Activated CD8-positive, alpha-beta memory T cell treated with anti-CD3 and anti-CD28 coated beads for 1 hour (primary cell): ENCODE results near the gene TFPI2.

ENCODE experiments used
- DNase-seq, 2 donors: peaks; one replicate each; pipeline ENCODE4 v3.0.0-alpha.2; 2020; ENCODE audit warnings: low read depth in 1 of 2; ENCODE audit errors: extremely low read depth in 1 of 2

TFPI2 gene

DNA sequence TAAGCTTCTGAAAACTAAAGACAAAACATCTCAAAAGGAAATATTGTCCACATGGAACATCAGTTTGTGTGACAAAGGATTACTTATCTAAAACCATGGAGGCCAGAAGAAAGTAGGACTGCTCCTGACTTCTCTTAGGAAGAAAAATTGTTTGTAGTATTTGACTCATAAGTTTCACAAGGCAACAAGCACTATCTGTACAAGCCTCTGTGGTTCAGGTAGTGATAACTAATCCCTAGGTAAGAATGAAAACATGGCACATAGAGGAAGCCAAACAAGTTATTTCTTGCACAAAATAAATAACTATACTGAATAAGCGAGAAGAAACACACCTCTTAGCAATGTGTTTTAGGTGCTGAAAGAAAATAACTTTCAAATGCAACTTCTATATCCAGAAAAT is 30.3 kb downstream of the TFPI2 start:
- DNase-seq = no peak

DNA sequence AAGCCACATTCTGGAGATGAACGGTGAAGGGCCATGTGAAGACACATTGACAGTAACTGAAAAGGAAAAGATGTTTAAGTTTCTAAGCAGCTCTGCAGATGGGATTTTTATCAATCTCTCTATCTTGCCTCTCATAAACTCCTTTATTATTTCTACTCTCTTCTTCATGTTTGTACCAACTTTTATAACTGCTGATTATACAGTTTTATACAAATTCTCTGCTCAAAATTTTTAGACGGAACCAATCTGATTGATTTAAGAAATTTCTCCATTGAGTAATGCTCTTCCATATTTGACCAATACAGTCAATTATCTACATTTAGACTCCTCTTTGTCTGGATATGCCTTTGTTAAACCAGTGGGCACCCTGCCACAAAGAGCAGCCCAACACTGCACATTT is 31.7 kb downstream of the TFPI2 start:
- DNase-seq = no peak

DNA sequence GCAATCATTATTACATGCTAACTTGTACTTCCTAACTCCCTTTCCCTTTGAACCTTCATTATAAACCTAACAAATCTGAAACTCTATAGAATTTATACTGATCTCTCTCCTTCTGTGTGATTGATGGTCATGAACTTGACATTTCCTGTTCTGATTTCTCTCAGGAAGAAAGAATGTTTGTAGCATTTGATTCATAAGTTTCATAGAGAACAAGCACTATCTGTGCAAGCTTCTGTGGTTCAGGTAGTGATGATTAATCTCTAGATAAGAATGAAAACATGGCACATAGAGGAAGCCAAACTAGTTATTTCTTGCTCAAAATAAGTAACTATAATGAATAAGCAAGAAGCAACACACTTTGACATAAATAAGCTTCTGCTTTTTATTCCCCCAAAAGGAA is 34.2 kb downstream of the TFPI2 start:
- no peak for DNase-seq

DNA sequence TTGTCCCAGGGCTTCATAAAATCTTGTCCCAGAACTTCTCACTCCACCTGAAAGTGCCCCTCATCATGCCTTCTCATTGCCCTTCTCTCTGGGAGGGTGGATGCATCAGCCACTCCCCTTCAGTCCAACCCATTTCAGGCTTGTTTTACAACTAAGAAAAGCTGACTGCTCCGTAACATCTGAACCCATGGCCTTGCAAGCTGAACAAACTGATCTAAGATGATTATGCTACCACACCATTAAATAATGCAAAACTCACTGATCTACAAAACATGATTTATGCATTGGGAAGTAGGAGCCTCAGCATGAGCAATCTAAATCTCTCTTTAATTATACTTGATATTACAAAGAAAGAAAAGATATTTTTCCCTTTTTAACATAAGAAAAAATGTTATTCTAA is 34.8 kb downstream of the TFPI2 start:
- no peak for DNase-seq

DNA sequence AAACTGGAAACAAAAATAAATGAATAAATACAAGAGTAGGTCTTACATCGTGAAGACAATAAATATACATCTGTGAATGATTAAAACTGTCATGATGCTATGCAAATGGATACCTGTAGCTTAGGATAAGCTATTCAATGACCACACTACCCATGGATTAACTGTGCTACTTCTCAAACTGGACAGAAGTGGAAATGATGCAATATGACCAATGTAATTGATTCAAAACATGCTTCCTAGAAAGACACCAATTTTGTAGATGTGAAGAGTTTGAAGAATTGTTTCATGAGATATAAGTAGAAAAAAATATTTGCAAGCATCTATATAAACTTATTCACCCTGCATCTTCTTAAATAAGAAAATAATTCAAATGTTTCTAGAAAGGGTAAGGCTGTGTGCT is 36.1 kb downstream of the TFPI2 start:
- DNase-seq = no peak

DNA sequence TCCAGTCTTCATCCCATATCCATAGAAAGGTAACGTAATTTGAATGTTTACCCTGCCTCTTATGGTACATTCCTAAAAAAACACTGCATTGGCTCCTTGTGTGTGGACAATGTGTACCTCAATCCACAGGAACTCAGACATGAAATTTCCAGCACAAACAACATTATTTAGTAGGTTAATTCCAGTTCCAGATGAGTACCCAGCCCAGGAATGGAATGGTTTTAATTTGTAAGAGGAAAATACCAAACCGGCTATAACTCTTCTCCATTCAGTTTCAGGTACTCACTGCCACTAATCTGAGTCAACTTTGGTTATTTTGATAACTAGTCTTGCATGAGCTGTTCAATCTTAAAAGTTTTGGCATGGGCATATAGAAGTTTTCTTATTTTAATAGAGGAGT is 39.0 kb downstream of the TFPI2 start:
- DNase-seq = no peak

DNA sequence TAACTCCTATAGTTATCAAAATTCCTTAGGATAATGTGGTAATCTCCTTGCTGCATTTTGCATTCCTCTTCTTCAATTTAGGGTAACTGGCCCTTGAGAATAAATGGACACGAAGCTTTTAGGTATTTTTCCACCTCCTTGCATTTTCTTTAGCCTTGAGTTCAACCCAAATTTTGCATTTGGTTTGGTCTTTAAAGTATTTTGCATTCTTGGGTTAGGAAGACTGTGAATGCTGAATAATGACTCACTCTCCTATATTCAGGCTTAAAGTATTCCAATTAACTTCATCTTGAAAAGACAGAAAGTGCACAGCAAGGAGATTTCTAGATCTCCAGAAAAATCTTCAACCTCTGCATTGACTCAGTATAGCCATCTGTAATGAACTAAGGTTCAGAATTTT is 47.3 kb downstream of the TFPI2 start:
- no peak for DNase-seq

DNA sequence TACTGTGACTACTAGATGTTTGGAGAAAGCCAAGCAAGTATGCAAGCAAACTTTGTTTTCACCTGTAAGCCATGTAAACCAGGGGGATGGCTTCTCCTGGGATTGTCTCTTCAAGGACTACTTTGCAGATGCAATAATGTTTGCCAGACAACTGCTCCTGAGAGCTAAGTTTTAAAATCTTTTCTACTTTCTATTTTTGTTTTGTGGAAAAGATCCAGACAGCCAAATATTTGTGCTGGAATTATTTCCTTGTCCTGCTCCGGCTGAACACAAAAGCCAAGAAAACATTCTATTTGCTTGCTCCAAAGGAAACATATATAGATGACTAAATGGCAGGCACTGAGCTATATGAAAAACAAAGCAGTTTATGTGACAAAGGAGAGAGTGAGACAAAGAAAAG is 51.6 kb downstream of the TFPI2 start:
- DNase-seq = no peak

DNA sequence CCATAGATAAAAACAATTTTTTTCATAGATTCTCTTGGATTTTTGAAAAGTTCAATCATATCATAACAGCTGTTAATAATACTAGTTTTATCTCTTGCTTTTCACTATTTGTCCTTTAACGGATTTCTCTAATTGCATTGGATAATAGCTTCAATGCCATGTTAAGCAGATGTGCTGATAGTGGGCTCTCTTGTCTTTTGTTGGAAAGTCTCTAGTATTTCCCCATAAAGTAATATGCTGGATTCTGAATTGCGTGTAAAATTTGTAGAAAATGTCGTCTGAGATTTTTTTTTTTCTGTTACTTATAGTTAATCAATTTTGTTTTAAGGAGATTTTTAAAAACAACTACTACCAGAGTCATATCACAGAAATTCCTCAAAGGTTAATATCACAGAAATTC is 53.3 kb downstream of the TFPI2 start:
- DNase-seq = no peak

DNA sequence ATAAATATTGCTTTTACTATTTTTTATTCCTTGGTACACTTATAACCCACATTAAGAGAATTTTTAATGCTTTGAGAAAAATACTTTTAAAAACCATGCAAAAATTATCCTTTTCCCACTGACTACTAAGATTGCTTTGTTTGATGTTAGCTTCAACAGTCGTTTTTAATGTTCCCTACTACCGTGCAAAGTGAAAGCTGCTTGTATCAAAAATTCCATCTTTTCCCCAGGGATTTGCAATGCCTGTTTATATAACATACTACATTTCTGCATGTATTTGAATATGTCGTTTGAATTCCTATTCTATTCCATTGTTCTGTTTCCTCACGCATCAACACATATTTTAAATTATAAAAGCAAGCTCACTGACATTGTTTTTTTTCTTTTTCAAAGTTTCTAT is 54.4 kb downstream of the TFPI2 start:
- no peak for DNase-seq

DNA sequence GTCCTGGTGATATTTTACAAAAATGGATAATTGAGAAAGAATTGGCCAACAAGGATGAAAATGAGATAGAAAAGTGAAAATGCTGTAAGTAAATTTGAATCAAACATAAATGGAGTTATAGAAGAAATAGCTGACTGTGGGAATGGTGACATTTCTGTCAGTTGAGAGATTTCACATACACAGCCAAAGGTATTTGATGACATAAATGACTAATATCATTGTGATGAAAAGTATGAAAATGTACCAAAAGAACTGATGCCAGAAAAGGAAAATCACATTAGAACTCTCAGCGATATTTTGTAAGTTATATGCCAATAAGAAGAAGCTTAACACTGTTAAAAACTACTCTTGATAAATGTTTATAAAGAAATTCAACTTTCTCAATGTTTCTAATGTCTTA is 54.9 kb downstream of the TFPI2 start:
- DNase-seq = no peak
